ENCODE data around the gene PSMB11.
A peak's percentile ranks its signal among the peaks of the same experiment; 100 is the strongest.

The PSMB11 gene

GRCh38 chr14:23078692-23079116 is 36.7 kb downstream of the PSMB11 start:
- TF ChIP-seq EZH2phosphoT487 (IDR thresholded peaks at IDR 0.05; ENCODE audit: low read depth) (no peak), CTCF (IDR thresholded peaks at IDR 0.05; ENCODE audit: low read depth, low read length) (no peak)
- H3K4me2 ChIP-seq (ENCODE audit: low read length) = no peak overlapping the region
- peaks cover 12% of the 10 kb centered on the region for H3K4me1 ChIP-seq (ENCODE audit: low read length)

DNA sequence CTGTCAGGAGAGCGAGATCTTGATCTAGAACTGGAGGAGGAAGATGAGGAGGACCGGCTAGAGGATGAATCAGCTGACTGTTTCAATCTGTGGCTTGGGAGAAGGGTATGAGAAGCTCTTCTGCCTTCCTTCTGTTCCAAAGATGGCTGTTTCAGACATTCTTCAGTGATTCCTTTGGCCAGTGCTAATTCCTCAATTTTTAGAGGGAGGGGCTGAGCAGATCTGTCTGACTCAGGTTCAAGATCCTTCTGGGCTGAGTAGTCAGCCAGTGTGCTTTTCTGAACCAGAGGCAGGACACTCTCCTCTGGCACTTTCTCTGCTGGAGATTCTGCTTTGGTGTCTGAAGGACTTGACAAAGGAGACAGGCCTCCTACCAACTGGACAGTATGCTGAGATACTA is 37.7 kb downstream of the PSMB11 start:
- peaks cover 75% of the 10 kb centered on the region for H3K36me3 ChIP-seq (replicated peaks; ENCODE audit: low read depth, low read length)
- peaks cover 12% of the 10 kb centered on the region for H3K4me1 ChIP-seq (ENCODE audit: low read length)
- H3K4me2 ChIP-seq (ENCODE audit: low read length) = no peak overlapping the region
- H3K27me3 ChIP-seq (ENCODE audit: low read depth, low read length) = no peaks in the 10 kb centered on the region
- no peak overlapping the region for H3K4me3 ChIP-seq (ENCODE audit: low read length)
- no peaks in the 10 kb centered on the region for H4K20me1 ChIP-seq (ENCODE audit: insufficient read depth, low read length)
- no peaks in the 10 kb centered on the region for H3K9me3 ChIP-seq (ENCODE audit: insufficient read depth, low read length)
- no peak overlapping the region for H2AFZ ChIP-seq (ENCODE audit: low read depth, low read length)
- H3K27ac ChIP-seq (ENCODE audit: low read length) = no peak overlapping the region
- no peak overlapping the region for H3K9ac ChIP-seq (ENCODE audit: low read length)
- TF ChIP-seq EZH2phosphoT487 (IDR thresholded peaks at IDR 0.05; ENCODE audit: low read depth) (no peak), CTCF (IDR thresholded peaks at IDR 0.05; ENCODE audit: low read depth, low read length) (no peak)
- no peaks in the 10 kb centered on the region for H3K79me2 ChIP-seq (ENCODE audit: low read length)

More at GRCh38 chr14:23078692-23079116, 36.7 kb downstream of the PSMB11 start:
- Histone ChIP-seq H3K4me3 (ENCODE audit: low read length) (no peak overlapping the region), H3K36me3 (replicated peaks; ENCODE audit: low read depth, low read length) (peaks cover 74% of the 10 kb centered on the region), H2AFZ (ENCODE audit: low read depth, low read length) (no peak overlapping the region), H3K9ac (ENCODE audit: low read length) (no peak overlapping the region), H3K9me3 (ENCODE audit: insufficient read depth, low read length) (no peaks in the 10 kb centered on the region), H3K27me3 (ENCODE audit: low read depth, low read length) (no peaks in the 10 kb centered on the region), H3K27ac (ENCODE audit: low read length) (no peak overlapping the region), H3K79me2 (ENCODE audit: low read length) (no peaks in the 10 kb centered on the region), H4K20me1 (ENCODE audit: insufficient read depth, low read length) (no peaks in the 10 kb centered on the region)

DNA sequence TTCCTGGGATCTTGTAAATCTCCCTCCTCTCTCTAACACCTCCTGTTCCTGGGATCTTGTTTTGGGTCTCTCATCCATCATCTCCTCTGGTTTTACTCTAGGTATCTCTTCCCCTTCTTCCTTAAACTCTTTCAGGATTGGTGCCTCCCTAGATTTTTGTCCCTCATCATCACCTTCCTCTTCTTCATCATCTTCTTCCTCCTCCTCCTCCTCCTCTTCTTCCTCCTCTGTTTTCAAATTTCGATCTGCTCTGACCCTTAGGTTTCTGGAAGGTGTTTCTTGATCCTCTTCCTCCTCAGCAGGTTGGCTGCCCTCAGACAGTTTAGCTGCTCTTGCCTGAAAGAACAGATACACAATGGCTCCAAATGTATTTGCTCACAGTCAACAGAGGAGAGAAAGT is 38.5 kb downstream of the PSMB11 start:
- no peaks in the 10 kb centered on the region for H4K20me1 ChIP-seq (ENCODE audit: insufficient read depth, low read length)
- no peaks in the 10 kb centered on the region for H3K9me3 ChIP-seq (ENCODE audit: insufficient read depth, low read length)
- no peaks in the 10 kb centered on the region; the same call in 1 of the 2 replicates for H3K79me2 ChIP-seq (ENCODE audit: low read length)
- H3K27me3 ChIP-seq (ENCODE audit: low read depth, low read length) = no peaks in the 10 kb centered on the region
- peaks cover 77% of the 10 kb centered on the region for H3K36me3 ChIP-seq (replicated peaks; ENCODE audit: low read depth, low read length)
- H3K4me2 ChIP-seq (ENCODE audit: low read length) = no peak overlapping the region
- TF ChIP-seq EZH2phosphoT487 (IDR thresholded peaks at IDR 0.05; ENCODE audit: low read depth) (no peak), CTCF (IDR thresholded peaks at IDR 0.05; ENCODE audit: low read depth, low read length) (no peak)
- no peak overlapping the region for H2AFZ ChIP-seq (ENCODE audit: low read depth, low read length)
- no peak overlapping the region for H3K9ac ChIP-seq (ENCODE audit: low read length)
- H3K4me1 ChIP-seq (ENCODE audit: low read length) = peaks cover 8% of the 10 kb centered on the region
- H3K27ac ChIP-seq (ENCODE audit: low read length) = no peak overlapping the region
- no peak overlapping the region for H3K4me3 ChIP-seq (ENCODE audit: low read length)

DNA sequence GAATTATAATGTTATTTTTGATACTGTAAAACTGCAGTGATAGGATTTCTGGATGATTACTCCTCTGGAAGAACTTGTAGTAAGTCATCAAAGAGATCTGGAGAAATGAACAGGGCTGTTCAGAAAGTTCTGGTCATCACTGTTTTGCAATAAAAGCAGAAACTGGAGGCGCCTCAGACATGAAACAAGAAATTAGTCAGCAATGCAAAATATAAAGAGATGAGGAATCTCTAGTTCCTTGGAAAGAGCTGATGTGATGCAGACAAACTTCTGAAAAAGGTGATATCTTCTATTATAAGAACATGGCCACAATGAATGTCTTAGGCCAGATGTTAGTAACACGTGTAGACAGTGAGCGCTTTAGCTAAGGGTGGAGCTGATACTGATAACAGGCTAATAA is 43.4 kb downstream of the PSMB11 start:
- Histone ChIP-seq H3K9ac (ENCODE audit: low read length) (no peak overlapping the region), H3K9me3 (ENCODE audit: insufficient read depth, low read length) (no peaks in the 10 kb centered on the region), H3K4me2 (ENCODE audit: low read length) (no peak overlapping the region), H2AFZ (ENCODE audit: low read depth, low read length) (no peak overlapping the region), H4K20me1 (ENCODE audit: insufficient read depth, low read length) (peaks cover 6% of the 10 kb centered on the region; the same call in 1 of the 2 replicates), H3K4me3 (ENCODE audit: low read length) (no peak overlapping the region), H3K79me2 (ENCODE audit: low read length) (peaks cover 6% of the 10 kb centered on the region; the same call in 1 of the 2 replicates), H3K27me3 (ENCODE audit: low read depth, low read length) (no peaks in the 10 kb centered on the region), H3K36me3 (replicated peaks; ENCODE audit: low read depth, low read length) (peaks cover 78% of the 10 kb centered on the region), H3K27ac (ENCODE audit: low read length) (peak overlapping the region; percentile 26), H3K4me1 (ENCODE audit: low read length) (peaks cover 10% of the 10 kb centered on the region)
- TF ChIP-seq CTCF (IDR thresholded peaks at IDR 0.05; ENCODE audit: low read depth, low read length) (no peak), EZH2phosphoT487 (IDR thresholded peaks at IDR 0.05; ENCODE audit: low read depth) (no peak)
